H9 (cell line): Measurements from ENCODE around the gene GTF2A1. TPM values are rescaled to one million over a fixed set of nuclear protein-coding genes. Genes with fewer than 3 reads are reported as not detected.

ENCODE experiments used
- DNase-seq: peaks from one replicate; pipeline ENCODE4 v3.0.0-alpha.2; 2017
- H2AFZ ChIP-seq: one replicate; pipeline ENCODE4 v1.6.1; 2013; ENCODE audit warnings: mild to moderate bottlenecking, low read length, control low read depth, moderate library complexity
- H2AK5ac ChIP-seq: 2 replicates; pipeline ENCODE4 v1.6.1; 2013; ENCODE audit warnings: low read length, control low read depth, mixed read lengths; ENCODE audit not compliant: insufficient read length
- H2BK120ac ChIP-seq: one replicate; pipeline ENCODE4 v1.6.1; 2013; ENCODE audit warnings: low read depth, mild to moderate bottlenecking, low read length, control low read depth, inconsistent platforms; ENCODE audit not compliant: poor library complexity, severe bottlenecking
- H2BK12ac ChIP-seq: 2 replicates; pipeline ENCODE4 v1.6.1; 2013; ENCODE audit warnings: low read length, control low read depth, mixed read lengths, low read depth; ENCODE audit not compliant: insufficient read length
- H2BK15ac ChIP-seq: 2 replicates; pipeline ENCODE4 v1.6.1; 2013; ENCODE audit warnings: low read depth, low read length, control low read depth
- H2BK20ac ChIP-seq: one replicate; pipeline ENCODE4 v1.6.1; 2013; ENCODE audit warnings: low read depth, mild to moderate bottlenecking, low read length, control low read depth, inconsistent platforms; ENCODE audit not compliant: poor library complexity, severe bottlenecking
- H2BK5ac ChIP-seq: 2 replicates; pipeline ENCODE4 v1.6.1; 2013; ENCODE audit warnings: low read length, control low read depth, mixed read lengths; ENCODE audit not compliant: insufficient read length
- H3K14ac ChIP-seq: 2 replicates; pipeline ENCODE4 v1.6.1; 2013; ENCODE audit warnings: low read length, control low read depth; ENCODE audit not compliant: insufficient read depth
- H3K18ac ChIP-seq: 2 replicates; pipeline ENCODE4 v1.6.1; 2013; ENCODE audit warnings: low read depth, mild to moderate bottlenecking, mixed read lengths, low read length, control low read depth; ENCODE audit not compliant: insufficient read length
- H3K23ac ChIP-seq: 2 replicates; pipeline ENCODE4 v1.6.1; 2013; ENCODE audit warnings: low read length, control low read depth, mixed read lengths, low read depth; ENCODE audit not compliant: insufficient read length
- H3K23me2 ChIP-seq: 2 replicates; pipeline ENCODE4 v1.6.1; 2013; ENCODE audit warnings: low read depth, mild to moderate bottlenecking, mixed read lengths, low read length, control low read depth; ENCODE audit not compliant: insufficient read length, poor library complexity, severe bottlenecking
- H3K27ac ChIP-seq: 2 replicates; pipeline ENCODE4 v1.5.1; 2013; ENCODE audit warnings: low read length, control low read depth, mixed read lengths, low read depth; ENCODE audit not compliant: insufficient read length
- H3K27me3 ChIP-seq: 2 replicates; pipeline ENCODE4 v1.6.1; 2013; ENCODE audit warnings: low read length, control low read depth, inconsistent platforms; ENCODE audit not compliant: insufficient read depth
- H3K4ac ChIP-seq: 2 replicates; pipeline ENCODE4 v1.6.1; 2013; ENCODE audit warnings: low read depth, mild to moderate bottlenecking, control low read depth, inconsistent platforms, low read length, moderate library complexity
- H3K4me1 ChIP-seq: 2 replicates; pipeline ENCODE4 v1.6.1; 2013; ENCODE audit warnings: low read length, control low read depth, inconsistent platforms; ENCODE audit not compliant: insufficient read depth
- H3K4me2 ChIP-seq: 2 replicates; pipeline ENCODE4 v1.6.1; 2013; ENCODE audit warnings: low read length, control low read depth, mixed read lengths; ENCODE audit not compliant: insufficient read length, insufficient read depth
- H3K56ac ChIP-seq: 2 replicates; pipeline ENCODE4 v1.6.1; 2013; ENCODE audit warnings: low read depth, mild to moderate bottlenecking, mixed read lengths, low read length, control low read depth; ENCODE audit not compliant: insufficient read length
- H3K79me1 ChIP-seq: 2 replicates; pipeline ENCODE4 v1.6.1; 2013; ENCODE audit warnings: low read depth, mild to moderate bottlenecking, moderate library complexity, low read length, control low read depth, inconsistent platforms; ENCODE audit not compliant: insufficient read depth, poor library complexity, severe bottlenecking
- H3K79me2 ChIP-seq: 2 replicates; pipeline ENCODE4 v1.6.1; 2013; ENCODE audit warnings: low read length, control low read depth, inconsistent platforms; ENCODE audit not compliant: insufficient read depth
- H3K9ac ChIP-seq: 2 replicates; pipeline ENCODE4 v1.6.1; 2013; ENCODE audit warnings: low read length, control low read depth, mixed read lengths; ENCODE audit not compliant: insufficient read length; ENCODE audit errors: extremely low read depth
- H3K9me3 ChIP-seq: one replicate; pipeline ENCODE4 v1.6.1; 2013; ENCODE audit warnings: low read depth, low read length, inconsistent platforms; ENCODE audit not compliant: control insufficient read depth
- H3T11ph ChIP-seq: one replicate; pipeline ENCODE4 v1.6.1; 2013; ENCODE audit warnings: mild to moderate bottlenecking, low read length, control low read depth, inconsistent platforms
- H4K20me1 ChIP-seq: one replicate; pipeline ENCODE4 v1.6.1; 2013; ENCODE audit not compliant: control insufficient read depth, insufficient read length, insufficient read depth
- H4K5ac ChIP-seq: 2 replicates; pipeline ENCODE4 v1.6.1; 2013; ENCODE audit warnings: low read depth, mild to moderate bottlenecking, mixed read lengths, low read length, control low read depth; ENCODE audit not compliant: insufficient read length
- H4K8ac ChIP-seq: replicated peaks from 2 replicates; pipeline ENCODE4 v1.6.1; 2013; ENCODE audit warnings: low read length, control low read depth, mixed read lengths, low read depth; ENCODE audit not compliant: insufficient read length
- H4K91ac ChIP-seq: 2 replicates; pipeline ENCODE4 v1.6.1; 2013; ENCODE audit warnings: low read depth, mild to moderate bottlenecking, moderate library complexity, mixed read lengths, low read length, control low read depth; ENCODE audit not compliant: insufficient read length
- H3K27ac Mint-ChIP-seq, 3 experiments: 2 replicates in 2 of 3; 3 replicates in 1 of 3; pipeline ENCODE4 v1.8.0; 2020 to 2021; ENCODE audit warnings: mixed read lengths in 3 of 3, mild to moderate bottlenecking in 1 of 3, moderate library complexity in 1 of 3
- H3K27me3 Mint-ChIP-seq: 2 replicates; pipeline ENCODE4 v1.8.0; 2021; ENCODE audit warnings: low read depth, mild to moderate bottlenecking, moderate library complexity, mixed read lengths
- H3K36me3 Mint-ChIP-seq, 3 experiments: 2 replicates in 2 of 3; 3 replicates in 1 of 3; pipeline ENCODE4 v1.8.0; 2020 to 2021; ENCODE audit warnings: low read depth in 3 of 3, mixed read lengths in 3 of 3; ENCODE audit not compliant: insufficient read depth in 1 of 3
- H3K4me1 Mint-ChIP-seq, 2 experiments: 2 replicates each; pipeline ENCODE4 v1.8.0; 2020; ENCODE audit warnings: mixed read lengths in 2 of 2
- H3K4me3 Mint-ChIP-seq, 2 experiments: 2 replicates in 1 of 2; 3 replicates in 1 of 2; pipeline ENCODE4 v1.8.0; 2020 to 2021; ENCODE audit warnings: mild to moderate bottlenecking in 2 of 2, mixed read lengths in 2 of 2, moderate library complexity in 1 of 2
- H3K9me3 Mint-ChIP-seq, 2 experiments: 2 replicates in 1 of 2; 3 replicates in 1 of 2; pipeline ENCODE4 v1.8.0; 2020; ENCODE audit warnings: mild to moderate bottlenecking in 2 of 2, mixed read lengths in 2 of 2, moderate library complexity in 1 of 2
- WGBS: extraction: QIAGEN DNeasy Blood & Tissue Kit; methylation state at CpG from one replicate; pipeline ENCODE4 v1.1.7; 2013; ENCODE audit warnings: missing lambda C conversion rate, low lambda C conversion rate, mixed read lengths; ENCODE audit not compliant: insufficient read length; ENCODE audit errors: extremely low coverage; 5-methylcytosine and 5-hydroxymethylcytosine counted together
- total RNA-seq: library from RNA; stranded (reverse); gene quantifications from 2 replicates; pipeline ENCODE4 v1.2.1, GENCODE V29; 2021
- TF ChIP-seq, protein P1 (sequence below): fragments of 200-600 bp; sonication (generic); conservative IDR thresholded peaks from 3 replicates; pipeline ENCODE4 v1.8.0; 2021; ENCODE audit warnings: antibody characterized with exemption, mild to moderate bottlenecking

The GTF2A1 gene
- total RNA-seq, 1 experiment from 2014 or later: 43.0 TPM

DNA sequence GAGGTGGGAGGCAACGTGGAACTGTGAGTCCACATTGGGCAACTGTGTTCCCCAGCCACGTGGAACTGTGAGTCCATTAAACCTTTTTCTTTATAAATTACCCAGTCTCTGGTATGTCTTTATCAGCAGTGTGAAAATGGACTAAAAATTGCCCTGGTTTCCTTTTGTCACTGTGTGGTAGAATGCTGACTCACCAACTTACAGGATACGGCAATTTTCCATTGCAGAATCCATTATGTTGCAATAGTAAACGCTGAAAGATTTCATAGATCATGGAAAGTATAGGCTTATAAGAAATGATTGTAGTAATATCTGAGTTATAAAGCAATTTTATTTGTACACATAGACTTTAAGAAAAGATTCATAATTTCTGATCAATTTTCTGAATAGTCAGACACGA, 93.0 kb downstream of the GTF2A1 start:
- Histone ChIP-seq H3K9me3 (no peaks in the 10 kb centered on the region), H2BK5ac (no peak overlapping the region), H3K56ac (no peak overlapping the region), H3K23me2 (no peaks in the 10 kb centered on the region), H3K4me1 (no peaks in the 10 kb centered on the region), H3K79me1 (no peaks in the 10 kb centered on the region), H3K23ac (no peak overlapping the region), H3K79me2 (no peaks in the 10 kb centered on the region), H3K18ac (no peak overlapping the region), H4K20me1 (no peaks in the 10 kb centered on the region), H3K14ac (no peak overlapping the region), H2AFZ (no peak overlapping the region), H2AK5ac (no peak overlapping the region), H3K27me3 (no peaks in the 10 kb centered on the region), H2BK20ac (no peak overlapping the region), H2BK15ac (no peak overlapping the region), H4K91ac (no peak overlapping the region), H3T11ph (no peak overlapping the region), H2BK120ac (no peak overlapping the region), H3K4me2 (no peak overlapping the region), H3K9ac (no peak overlapping the region), H3K4ac (no peak overlapping the region), H4K8ac (no peak overlapping the region), H2BK12ac (no peak overlapping the region), H3K27ac (no peak overlapping the region), H4K5ac (no peak overlapping the region)
- no peaks in the 10 kb centered on the region for H3K9me3 Mint-ChIP-seq
- no peak overlapping the region for H3K4me3 Mint-ChIP-seq
- H3K36me3 Mint-ChIP-seq: no peaks in the 10 kb centered on the region
- WGBS: no CpG with 5 or more reads among the region's 5 CpGs
- TF ChIP-seq, protein P1, sequence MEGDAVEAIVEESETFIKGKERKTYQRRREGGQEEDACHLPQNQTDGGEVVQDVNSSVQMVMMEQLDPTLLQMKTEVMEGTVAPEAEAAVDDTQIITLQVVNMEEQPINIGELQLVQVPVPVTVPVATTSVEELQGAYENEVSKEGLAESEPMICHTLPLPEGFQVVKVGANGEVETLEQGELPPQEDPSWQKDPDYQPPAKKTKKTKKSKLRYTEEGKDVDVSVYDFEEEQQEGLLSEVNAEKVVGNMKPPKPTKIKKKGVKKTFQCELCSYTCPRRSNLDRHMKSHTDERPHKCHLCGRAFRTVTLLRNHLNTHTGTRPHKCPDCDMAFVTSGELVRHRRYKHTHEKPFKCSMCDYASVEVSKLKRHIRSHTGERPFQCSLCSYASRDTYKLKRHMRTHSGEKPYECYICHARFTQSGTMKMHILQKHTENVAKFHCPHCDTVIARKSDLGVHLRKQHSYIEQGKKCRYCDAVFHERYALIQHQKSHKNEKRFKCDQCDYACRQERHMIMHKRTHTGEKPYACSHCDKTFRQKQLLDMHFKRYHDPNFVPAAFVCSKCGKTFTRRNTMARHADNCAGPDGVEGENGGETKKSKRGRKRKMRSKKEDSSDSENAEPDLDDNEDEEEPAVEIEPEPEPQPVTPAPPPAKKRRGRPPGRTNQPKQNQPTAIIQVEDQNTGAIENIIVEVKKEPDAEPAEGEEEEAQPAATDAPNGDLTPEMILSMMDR: no peak
- no peaks in the 10 kb centered on the region; the same call in 1 of the 2 replicates for H3K27me3 Mint-ChIP-seq
- H3K4me1 Mint-ChIP-seq: no peaks in the 10 kb centered on the region
- H3K27ac Mint-ChIP-seq: no peak overlapping the region
- DNase-seq: no peak
